GM21576 (cell line): ENCODE data around the gene SYT13.

Experiments used
- ATAC-seq: cut with Tn5 transposase; IDR thresholded peaks from one replicate; pipeline ENCODE4 v1.9.1; 2021; ENCODE audit warnings: mild to moderate bottlenecking, moderate library complexity; ENCODE audit not compliant: unreplicated experiment

The SYT13 gene

DNA sequence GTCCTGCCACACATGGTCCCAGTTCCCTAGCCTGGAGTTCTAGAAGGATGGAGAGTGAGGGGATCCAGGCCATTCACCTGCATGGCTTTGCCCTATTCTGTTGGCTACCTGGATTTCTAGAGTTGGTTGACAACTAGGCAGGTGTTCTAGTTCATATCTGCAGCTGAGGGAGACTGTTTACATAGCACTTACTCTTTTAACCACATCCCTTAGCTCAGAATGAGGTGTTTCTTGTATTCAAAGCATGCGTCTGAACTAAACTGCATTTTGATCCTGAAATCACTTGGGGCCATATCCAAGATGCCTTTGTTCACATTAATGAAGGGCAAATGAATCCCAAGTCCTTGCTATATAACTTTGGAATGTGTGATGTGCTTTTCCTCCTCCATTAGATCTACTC lies 60.9 kb downstream of the SYT13 start:
- ATAC-seq, result no peak

DNA sequence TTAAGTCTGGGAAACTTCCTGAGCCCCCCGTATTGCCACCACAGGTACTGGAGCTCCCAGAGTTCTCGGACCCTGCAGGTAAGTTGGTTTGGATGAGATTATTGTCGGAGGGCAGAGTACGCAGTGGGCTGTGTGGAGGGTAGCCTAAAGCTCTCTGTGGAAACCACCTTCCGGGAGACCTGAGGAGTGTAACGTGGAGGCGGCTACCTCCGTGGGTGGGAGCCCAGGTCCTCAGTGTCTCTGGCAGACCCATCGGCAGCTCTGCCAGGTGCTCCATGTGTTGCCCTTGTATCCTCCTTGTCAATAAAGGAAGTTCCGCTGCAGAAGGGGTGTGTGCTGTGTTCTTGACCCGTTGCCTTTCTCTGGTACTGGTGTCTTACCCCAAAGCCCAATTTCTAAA lies 61.4 kb downstream of the SYT13 start:
- no peak for ATAC-seq

DNA sequence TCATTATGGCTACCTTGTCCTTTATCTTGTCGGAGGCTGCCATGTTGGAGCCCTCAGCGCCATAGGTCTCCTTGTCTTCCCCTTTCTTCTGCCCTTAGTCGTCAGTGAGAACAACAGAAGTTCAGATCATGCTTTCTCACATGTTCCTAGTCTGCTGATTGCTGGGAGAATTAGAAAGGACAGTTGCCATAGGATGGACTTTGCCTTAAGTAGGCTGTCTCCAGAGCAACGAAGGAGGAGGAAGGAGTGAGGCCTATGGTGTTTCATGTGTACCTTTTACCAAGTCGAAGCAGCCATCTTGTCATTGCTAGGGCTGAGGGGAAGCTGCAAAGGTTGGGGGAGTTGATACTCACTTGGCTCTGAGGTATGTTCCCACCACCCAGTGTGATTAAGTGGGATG lies 62.6 kb downstream of the SYT13 start:
- no peak for ATAC-seq

DNA sequence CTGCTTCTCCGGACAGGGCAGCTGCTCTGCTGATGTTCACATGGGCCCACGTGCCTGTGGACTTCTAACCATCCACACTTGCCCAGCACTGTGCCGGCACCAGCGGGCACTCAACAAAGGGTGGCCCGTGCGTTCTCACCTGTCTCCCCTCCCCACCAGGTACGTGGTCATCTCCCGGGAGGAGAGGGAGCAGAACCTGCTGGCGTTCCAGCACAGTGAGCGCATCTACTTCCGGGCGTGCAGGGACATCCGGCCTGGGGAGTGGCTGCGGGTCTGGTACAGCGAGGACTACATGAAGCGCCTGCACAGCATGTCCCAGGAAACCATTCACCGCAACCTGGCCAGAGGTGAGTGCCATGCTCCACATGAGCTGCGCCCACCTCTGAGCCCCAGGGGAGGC lies 66.7 kb downstream of the SYT13 start:
- no peak for ATAC-seq

DNA sequence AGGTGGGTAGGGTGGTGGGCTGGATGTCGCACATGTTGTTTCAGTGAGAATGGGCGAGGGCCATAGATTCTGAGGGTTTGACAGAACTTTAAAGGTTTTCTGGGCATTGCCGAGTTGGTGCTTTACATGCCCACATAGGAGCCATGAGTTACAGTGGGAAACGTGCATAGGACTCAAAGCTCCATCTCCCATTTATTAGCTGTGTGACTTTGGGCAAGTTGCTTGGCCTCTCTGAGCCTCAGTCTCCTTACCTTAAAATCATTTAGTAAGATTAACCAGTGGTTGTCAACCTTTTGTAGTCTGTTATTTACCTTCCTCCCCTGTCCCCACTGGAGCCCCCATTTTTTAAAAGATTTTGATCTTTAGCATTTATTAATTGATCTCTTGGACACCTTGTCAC lies 67.4 kb downstream of the SYT13 start:
- no peak for ATAC-seq

DNA sequence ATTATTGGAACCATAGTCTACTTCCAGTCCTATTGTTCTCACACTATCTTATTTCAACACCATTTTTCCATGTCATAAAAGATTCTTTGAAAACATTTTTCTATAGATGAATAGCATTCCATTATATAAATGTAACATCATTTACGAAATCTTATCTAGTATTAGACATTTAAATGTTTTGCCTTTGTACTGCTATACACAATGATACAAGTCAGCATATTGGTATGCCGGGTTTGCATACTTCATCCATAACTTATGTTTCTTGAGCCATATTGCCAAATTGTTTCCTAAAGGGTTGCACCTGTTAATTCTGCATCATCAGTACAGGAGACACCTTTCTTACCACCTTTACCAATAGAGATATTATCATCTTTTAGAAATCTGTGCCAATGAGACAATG lies 68.2 kb downstream of the SYT13 start:
- ATAC-seq, result no peak

DNA sequence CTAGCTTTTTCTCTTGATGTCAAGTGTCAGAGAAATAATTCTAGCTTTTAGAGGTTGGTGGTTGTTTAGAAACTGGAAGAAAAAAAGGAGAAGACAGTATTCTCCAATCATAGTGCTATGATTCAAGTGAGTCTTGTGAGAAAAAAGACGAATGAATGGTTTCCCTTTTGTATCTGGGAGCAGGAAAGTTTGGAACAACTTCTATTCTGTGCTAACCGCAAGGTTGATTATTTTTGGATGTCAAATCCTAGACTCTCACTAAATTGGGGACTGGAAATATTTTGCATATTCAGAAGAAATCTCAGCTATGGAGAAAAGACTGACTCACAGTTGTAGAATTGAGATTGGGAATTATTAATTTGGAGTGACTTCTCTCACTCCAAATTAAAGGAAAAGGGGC lies 69.2 kb downstream of the SYT13 start:
- ATAC-seq, result no peak

DNA sequence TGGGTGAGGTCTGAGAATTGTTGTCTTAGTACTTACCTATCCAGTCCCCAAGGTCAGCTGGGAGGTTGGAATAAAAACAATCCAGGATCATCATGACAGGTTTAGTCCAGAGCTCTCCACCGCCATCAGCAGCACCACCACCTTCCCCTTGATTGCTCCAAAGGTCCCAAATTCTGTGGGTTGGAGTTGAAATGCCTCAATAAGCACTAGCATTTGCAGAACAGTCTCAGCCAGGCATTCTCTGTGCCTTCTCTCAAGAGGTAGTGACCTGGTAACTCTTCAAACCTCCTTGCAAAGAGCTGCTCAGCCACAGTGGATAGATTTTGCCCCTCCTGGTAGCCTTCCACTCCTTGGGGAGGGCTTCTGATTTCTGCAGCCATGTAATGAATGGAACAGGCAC lies 70.1 kb downstream of the SYT13 start:
- ATAC-seq, result no peak

DNA sequence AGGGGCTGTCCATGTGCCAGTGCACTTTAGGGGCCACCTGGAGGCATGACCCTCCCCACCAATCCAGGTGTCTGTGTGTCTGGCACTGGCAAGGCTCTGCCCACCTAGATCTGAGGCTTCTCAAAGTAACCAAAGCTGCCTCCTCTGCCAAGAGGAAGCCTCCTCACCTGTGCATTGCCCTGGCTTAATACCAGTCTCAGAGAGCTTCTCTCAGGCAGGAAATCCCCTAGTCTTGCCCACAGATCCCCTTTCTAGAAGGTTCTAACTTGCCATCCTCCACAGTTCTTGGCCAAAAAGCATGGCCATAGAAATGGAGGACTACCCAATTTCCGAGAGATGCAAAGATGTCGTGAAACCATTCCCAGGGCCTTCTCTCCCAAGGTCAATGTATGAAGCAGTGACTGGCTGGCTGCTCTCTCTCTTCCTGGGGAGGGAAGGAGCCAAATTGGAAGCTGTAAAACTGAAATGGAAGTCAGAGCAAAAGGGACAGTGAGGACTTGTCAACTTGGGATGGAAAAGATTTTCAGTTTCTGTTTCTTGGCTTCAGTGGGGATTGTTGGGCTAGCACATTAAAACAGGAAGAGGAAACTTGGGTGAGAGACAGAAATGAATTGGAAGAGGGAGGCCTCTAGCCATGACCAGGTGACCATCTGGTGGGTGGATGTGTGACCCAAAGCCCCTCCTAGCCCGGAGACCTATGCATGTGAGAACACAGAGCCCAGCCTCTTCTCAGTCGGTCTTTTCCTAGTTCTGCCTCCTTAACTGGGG lies 70.9 kb downstream of the SYT13 start:
- ATAC-seq, result no peak

DNA sequence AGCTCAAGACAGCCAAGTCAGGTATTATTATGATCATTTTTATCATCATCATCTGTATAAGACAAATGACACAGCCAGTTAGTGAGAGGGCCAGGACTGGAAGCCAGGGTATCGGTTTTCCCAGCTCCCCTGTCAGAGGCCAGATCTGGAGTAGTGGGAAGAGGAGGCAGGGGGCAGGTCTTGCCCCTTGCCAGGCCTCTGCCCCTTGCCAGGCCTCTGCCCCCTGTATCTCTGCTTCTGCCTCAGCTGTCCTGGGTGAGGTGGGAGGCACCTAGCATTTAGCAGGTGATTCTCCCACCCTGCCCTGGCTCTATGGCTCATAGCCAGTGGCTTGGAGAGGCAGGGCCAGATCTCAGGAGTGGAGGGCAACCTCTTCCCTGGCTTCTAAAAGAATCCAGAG lies 72.4 kb downstream of the SYT13 start:
- ATAC-seq, result no peak

DNA sequence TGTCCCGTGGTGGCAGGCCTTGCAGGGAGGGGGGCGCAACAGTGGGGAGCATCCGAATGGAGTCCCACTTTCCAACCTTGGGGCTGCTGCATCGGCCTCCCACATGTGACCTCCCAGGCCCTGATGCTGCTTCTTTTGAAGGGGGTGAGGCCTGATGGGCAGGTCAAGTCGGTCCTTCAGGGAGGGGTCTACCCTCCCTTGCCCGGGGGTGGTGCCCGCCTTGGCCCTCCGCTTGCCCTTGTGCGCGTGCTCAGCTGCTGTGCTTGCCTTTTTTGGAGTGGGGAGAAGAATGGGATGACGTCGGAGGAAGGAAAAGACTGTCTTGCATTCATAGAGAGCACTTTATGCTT lies 72.8 kb downstream of the SYT13 start:
- ATAC-seq, result no peak

DNA sequence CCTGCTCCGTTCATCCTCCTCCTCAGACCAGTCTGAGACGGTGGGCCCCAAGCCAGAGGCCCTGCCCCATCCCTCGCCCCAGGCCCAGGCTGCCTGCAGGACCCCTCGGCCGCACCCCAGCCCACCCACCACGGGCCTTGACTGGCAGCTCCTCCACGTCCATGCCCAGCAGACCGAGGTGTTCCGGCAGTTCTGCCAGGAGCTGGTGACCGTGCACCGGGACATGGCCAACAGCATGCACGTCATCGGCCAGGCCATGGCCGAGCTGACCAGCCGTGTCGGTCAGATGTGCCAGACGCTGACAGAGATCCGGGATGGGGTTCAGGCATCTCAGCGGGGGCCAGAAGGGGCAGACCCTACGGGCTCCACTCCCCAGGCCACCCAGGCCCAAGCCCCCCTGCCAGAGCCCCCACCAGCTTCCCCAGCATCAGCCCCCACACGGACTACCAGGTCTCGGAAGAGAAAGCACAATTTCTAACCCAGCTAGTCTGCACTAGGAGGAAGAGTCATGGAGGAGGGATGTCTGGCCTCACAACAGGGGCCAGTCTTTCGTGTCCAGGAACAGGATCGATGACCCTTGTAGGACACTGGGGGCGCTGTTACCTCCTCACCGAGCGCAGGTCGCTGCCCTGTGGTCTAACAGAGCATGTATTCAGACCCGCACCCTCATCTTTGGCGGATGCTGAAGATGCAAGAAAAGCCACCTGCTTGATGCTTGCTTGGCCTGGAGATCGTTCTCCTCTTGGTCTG lies 73.4 kb downstream of the SYT13 start:
- ATAC-seq, result no peak

DNA sequence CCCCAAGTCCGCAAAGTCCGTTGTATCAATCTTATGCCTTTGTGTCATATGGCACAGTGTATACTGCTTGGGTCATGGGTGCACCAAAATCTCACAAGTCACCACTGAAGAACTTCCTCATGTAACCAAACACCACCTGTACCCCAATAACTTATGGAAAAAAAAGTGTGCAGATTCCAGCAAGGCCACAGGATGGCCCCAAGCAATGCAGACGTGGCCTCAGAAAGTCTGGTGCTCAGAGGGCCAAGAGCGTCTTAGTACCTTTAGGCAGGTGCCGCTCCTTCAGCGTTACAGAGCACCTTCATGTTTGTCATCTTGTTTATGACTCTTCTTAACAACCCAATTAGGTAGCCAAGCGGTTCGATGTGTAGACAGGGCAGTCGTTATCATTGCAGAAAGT lies 74.4 kb downstream of the SYT13 start:
- ATAC-seq, result no peak

DNA sequence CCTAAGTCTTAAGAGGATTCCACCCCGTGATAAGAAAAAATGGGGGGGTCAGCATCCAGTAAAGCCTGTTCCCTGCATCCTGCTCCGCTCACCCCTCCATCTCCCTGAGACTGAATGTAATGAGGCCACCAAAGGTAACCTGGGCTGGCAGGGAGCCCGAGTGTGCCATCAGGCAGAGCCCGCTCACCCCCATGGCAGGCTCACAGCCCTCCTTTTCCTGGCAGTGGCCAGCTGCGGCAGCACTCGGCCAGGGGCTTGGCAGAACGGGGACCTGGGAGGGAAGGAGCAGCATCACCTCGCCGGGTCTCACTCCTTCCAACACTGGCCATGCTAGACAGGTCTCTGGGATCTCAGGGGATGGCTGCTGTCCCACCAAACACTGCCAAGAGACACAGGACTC lies 75.3 kb downstream of the SYT13 start:
- no peak for ATAC-seq

DNA sequence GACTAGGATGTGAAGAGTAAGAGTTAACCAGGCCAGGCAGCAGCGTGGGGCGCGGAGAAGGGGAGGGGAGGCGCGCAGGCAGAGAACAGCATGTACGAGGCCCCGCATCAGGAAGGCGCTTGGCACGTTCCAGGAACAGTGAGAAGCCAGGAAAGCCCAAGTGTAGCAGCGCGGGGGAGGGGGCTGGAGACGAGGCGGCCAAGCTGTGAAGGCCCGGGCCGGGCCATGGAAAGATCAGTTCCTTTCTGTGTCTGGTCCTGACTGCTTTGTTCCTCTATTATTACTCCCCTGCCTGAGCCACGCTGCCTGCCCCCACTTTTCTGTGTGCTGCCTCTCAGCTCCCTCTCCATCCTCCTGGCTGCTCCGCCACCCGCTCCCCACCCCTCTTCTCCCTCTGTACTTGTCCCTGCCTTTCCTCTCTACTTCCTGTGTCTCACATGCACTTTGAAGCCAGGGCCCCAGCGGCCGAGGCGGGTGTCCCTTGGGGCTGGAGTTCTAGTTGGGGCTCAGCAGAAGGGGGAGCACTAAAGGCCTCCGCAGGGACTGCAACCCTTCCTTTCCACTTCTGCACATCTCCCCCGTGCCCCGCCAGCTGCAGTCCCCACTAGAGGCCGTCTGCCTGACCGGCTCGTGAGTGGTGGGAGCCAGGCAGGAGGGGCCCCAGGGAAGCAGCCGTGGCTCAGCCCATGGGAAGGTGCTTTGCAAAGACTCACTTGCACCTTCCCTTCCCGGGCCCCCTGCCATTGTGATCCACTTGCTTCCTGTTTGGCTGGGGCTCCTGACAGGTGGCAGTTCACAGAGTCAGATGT lies 76.0 kb downstream of the SYT13 start:
- no peak for ATAC-seq

DNA sequence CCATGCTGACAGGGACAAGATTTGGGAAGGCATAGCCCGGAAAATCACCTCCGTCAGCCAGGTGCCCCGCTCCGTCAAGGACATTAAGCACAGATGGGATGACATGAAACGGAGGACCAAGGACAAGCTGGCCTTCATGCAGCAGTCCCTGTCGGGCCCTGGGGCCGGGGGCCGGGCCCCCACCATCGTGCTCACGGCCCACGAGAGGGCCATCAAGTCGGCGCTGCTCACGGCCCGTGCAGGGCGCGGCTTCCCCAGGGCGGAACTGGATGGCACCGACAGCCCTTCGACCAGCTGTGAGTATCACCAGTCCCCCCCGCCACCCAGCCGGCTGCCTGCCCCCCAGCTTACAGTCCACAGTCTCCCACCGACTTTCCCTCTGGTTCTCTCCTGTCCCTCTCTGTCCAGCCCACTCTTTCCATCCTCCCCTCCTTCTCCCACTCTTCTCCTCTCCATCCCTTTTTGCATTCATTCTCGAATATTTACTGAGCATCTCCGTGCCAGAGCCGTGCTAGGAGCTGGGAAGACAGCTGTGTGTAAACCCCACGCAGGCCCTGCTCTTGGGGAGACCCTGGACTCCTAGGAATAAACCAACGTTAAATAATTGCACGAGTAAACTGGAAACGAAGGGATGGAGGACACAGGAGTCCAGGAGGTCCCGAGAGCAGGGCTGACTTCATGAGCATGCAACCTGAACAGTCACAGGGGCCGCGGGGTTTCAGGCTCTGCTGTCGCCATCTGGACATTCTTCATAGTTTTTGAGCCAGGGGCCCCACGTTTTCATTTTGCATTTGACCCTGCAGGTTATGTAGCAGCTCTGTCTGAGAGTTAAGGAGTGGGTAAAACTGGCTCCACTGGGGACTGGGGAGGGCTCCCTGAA lies 76.9 kb downstream of the SYT13 start:
- no peak for ATAC-seq

DNA sequence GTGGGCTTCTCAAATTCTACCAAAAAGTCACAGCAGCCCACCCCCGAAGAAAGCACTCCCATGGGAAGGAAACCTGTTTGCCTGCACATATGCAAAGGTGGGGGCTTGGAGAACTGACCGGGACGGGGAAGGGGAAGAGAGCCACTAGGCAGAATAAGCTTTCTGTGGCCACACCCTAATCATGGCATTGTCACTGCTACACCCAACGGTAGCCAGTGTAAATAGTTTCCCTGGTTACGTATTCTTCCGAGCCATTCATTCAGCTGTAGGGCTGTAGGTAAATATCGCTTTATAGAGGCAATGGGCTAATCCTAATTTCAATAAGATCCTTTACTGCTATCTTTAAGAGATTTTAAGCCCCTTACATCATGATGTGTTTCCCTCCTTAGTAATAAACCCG lies 78.0 kb downstream of the SYT13 start:
- ATAC-seq, result no peak

DNA sequence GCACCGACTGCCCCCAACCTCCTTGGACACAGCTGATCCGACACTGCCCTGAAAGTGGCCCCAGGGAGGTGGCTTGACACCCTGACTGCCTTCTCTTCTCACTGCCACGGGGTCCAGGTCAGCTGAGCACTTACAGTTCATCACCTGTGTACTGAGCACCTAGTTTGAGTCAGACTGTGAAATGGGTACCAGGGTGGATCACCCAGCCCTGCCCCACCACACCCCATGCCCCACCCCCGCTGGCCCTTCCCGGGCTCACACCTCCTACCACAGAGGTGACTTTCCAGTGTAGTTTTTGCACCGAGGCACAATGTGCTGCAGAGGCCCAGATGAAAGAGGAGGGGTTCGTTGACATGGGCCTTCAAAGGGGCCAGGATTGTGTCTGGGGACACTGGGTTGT lies 80.2 kb downstream of the SYT13 start:
- ATAC-seq, result no peak

DNA sequence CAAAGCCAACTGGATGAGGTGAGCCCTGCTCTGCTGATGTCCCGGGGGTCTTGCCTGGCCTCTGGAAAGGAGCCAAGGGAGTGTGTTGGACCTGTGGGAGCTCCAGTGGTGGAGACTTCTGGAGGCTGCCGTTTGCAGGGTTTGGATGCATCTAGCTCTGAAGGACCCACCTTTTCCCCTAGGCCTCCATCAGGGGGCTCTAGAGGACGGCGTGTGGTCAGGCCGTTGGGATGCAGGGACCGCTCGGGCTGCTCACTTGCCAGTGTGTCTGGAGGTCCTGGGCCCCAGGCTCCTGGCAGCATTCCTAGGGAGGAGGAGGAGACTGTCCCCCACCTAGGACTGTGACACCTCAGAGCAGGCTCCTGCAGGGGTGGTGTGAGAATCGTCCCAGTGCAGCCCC lies 81.4 kb downstream of the SYT13 start:
- no peak for ATAC-seq

DNA sequence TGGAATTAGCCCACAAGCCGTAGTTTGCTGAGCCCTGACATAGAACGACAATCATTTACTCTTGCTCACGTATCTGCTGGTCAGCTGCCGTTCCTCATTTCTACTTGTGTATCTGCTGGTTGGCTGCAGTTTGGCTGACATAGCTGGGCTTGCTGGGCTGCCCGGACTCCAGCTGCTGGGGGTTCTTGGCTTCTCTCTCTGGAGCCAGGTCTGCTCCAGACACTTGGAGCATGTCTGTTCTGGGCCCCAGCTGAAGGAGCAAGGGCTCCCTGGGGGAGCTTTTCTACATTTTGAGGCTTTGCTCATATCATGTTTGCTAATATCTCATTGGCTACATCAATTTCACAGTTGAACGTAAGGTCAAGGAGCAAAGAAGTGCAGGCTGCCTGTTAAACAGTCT lies 92.4 kb downstream of the SYT13 start:
- ATAC-seq, result no peak
